ENCODE data around the gene ACTBL2.

GRCh38 chr5:57486027-57486602 is 3.5 kb upstream of the ACTBL2 start:
- no peak for TF ChIP-seq CTCF (IDR thresholded peaks at IDR 0.05)
- no peak for TF ChIP-seq FOXJ3 (CRISPR knock-in tag; IDR thresholded peaks at IDR 0.05)
- no peak for TF ChIP-seq USF2 (IDR thresholded peaks at IDR 0.05; ENCODE audit: borderline replicate concordance, low read depth, low read length)
- TF ChIP-seq POLR2AphosphoS5 (IDR thresholded peaks at IDR 0.05; ENCODE audit: low read depth, low read length): no peak
- no peak for TF ChIP-seq NFIC (IDR thresholded peaks at IDR 0.05; ENCODE audit: borderline replicate concordance)
- TF ChIP-seq EP300 (IDR thresholded peaks at IDR 0.05; ENCODE audit: borderline replicate concordance in 1 of 2, low read depth in 1 of 2, low read length in 1 of 2): no peak
- no peak for TF ChIP-seq SIN3A (IDR thresholded peaks at IDR 0.05; ENCODE audit: borderline replicate concordance, low read depth, low read length)
- no peak for TF ChIP-seq REST (IDR thresholded peaks at IDR 0.05; ENCODE audit: low read depth, low read length)
- no peak for TF ChIP-seq TAF1 (IDR thresholded peaks at IDR 0.05; ENCODE audit: borderline replicate concordance, low read depth, low read length)
- TF ChIP-seq USF1 (IDR thresholded peaks at IDR 0.05; ENCODE audit: borderline replicate concordance, low read depth): no peak
- no peak for TF ChIP-seq RXRA (IDR thresholded peaks at IDR 0.05; ENCODE audit: borderline replicate concordance, low read depth)
